Colonic mucosa (tissue), 4 donors: Measurements from ENCODE around the gene PARP3. TPM values are rescaled to one million over a fixed set of nuclear protein-coding genes. Genes with fewer than 3 reads are reported as not detected.

ENCODE experiments used
- DNase-seq: peaks from one replicate; pipeline ENCODE4 v3.0.0-alpha.2; 2020
- H3K27ac ChIP-seq: fragments of 200-600 bp; one replicate; pipeline ENCODE4 v1.8.0; 2021
- H3K27me3 ChIP-seq: fragments of 200-600 bp; one replicate; pipeline ENCODE4 v1.8.0; 2021
- H3K36me3 ChIP-seq: fragments of 200-600 bp; one replicate; pipeline ENCODE4 v1.8.0; 2021
- H3K4me1 ChIP-seq: fragments of 200-600 bp; one replicate; pipeline ENCODE4 v1.8.0; 2021; ENCODE audit warnings: mild to moderate bottlenecking
- H3K4me3 ChIP-seq: fragments of 200-600 bp; one replicate; pipeline ENCODE4 v1.8.0; 2021
- H3K9ac ChIP-seq, 2 donors: one replicate each; pipeline ENCODE4 v1.7.0; 2013; ENCODE audit warnings: control low read depth in 2 of 2, low read depth in 2 of 2, low read length in 2 of 2
- H3K9me3 ChIP-seq: fragments of 200-600 bp; one replicate; pipeline ENCODE4 v1.8.0; 2021
- CTCF ChIP-seq: fragments of 200-600 bp; IDR thresholded peaks from one replicate; pipeline ENCODE4 v1.8.0; 2022; ENCODE audit warnings: antibody characterized with exemption, mild to moderate bottlenecking
- intact Hi-C: fragments of 100-400 bp; cut with DNase I; formaldehyde crosslinking; loops from one replicate; pipeline ENCODE4 v1.14.1; 2022
- total RNA-seq, 2 donors: library from RNA; stranded (reverse); fragmentation: NEBNext Ultra II Directional in 1 of 2; extraction: Animal tissue kit (Norgen Biotek cat#: 25700) in 1 of 2; gene quantifications; one replicate each; pipeline ENCODE4 v1.2.1, GENCODE V29; 2021
- donor health status: healthy.
- donor health status: DM: no; HTN: no; CAD: no.
- donor health status: DM: no; HTN: no; CAD: no.

The PARP3 gene
- total RNA-seq, 2 donors from 2014 or later: 17.0 to 18.0 TPM

GRCh38 chr3:51974963-51975851 is 33.0 kb downstream of the PARP3 start, which contains the start of gene ABHD14A:
TSS of gene ABHD14A (plus strand) at chr3:51975064. CDS start at chr3:51975136, 72 bp downstream.
- no peak for TF ChIP-seq CTCF
- Histone ChIP-seq H3K9ac (peak within 1 kb of the TSS; percentile 75 to 94), H3K9me3 (no peaks in the 10 kb centered on the region), H3K4me3 (peak within 1 kb of the TSS; percentile 81), H3K27ac (peak within 1 kb of the TSS; percentile 95), H3K36me3 (no peaks in the 10 kb centered on the region), H3K27me3 (no peaks in the 10 kb centered on the region), H3K4me1 (no peaks in the 10 kb centered on the region)
- DNase-seq: peak; percentile 88
- intact Hi-C loops: no loop called here

GRCh38 chr3:51975852-51976549 is 33.8 kb downstream of the PARP3 start:
- Histone ChIP-seq H3K4me3 (peak overlapping the region; percentile 81), H3K9ac (peak overlapping the region in 1 of 2 donors; percentile 94), H3K9me3 (no peaks in the 10 kb centered on the region), H3K4me1 (no peaks in the 10 kb centered on the region), H3K36me3 (no peaks in the 10 kb centered on the region), H3K27ac (no peak overlapping the region), H3K27me3 (no peaks in the 10 kb centered on the region)
- DNase-seq: peak; percentile 81
- intact Hi-C loops: no loop called here
- TF ChIP-seq CTCF: no peak

DNA sequence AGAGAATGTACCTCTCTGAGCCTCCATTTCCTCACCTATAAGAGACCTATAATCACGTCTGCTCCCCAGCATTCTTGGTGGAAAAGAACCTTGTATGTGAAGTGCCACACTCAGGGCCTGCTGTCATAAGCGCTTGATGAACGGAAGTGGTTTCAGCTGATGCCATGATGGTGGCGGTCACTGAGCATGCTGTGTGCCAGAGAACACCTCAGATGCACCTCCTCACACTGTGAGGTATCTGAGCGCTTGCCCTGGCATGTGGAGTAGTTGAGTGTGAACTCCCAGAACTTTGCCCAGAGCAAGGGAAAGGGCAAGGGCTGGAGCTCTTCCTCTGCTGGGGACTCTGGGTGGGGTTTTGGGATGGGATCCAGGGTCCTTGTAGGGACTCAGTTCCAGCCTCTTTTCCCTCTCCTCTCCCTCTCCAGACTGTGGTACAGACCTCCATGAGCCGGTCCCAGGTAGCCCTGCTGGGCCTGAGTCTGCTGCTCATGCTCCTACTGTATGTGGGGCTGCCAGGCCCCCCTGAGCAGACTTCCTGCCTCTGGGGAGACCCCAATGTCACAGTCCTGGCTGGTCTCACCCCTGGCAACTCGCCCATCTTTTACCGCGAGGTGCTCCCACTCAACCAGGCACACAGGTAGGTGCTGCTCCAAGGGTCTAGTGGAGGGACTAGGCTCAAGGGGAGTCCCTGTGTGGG is 35.4 kb downstream of the PARP3 start:
- DNase-seq: no peak
- no peak overlapping the region for H3K4me3 ChIP-seq
- H3K9ac ChIP-seq: no peak overlapping the region
- no peak overlapping the region for H3K27ac ChIP-seq
- H3K4me1 ChIP-seq: peaks cover 6% of the 10 kb centered on the region
- no peaks in the 10 kb centered on the region for H3K36me3 ChIP-seq
- intact Hi-C loops: no loop called here
- no peak for TF ChIP-seq CTCF
- no peaks in the 10 kb centered on the region for H3K9me3 ChIP-seq
- no peaks in the 10 kb centered on the region for H3K27me3 ChIP-seq

- Histone ChIP-seq H3K4me1 (peaks cover 6% of the 10 kb centered on the region), H3K36me3 (no peaks in the 10 kb centered on the region), H3K9ac (no peak overlapping the region), H3K27me3 (no peaks in the 10 kb centered on the region), H3K27ac (no peak overlapping the region), H3K9me3 (no peaks in the 10 kb centered on the region), H3K4me3 (no peak overlapping the region)
- intact Hi-C loops: no loop called here
- TF ChIP-seq CTCF: no peak
- no peak for DNase-seq
Measured at GRCh38 chr3:51978143-51978502, 36.0 kb downstream of the PARP3 start.

GRCh38 chr3:51980253-51980652 is 38.1 kb downstream of the PARP3 start:
- no peaks in the 10 kb centered on the region for H3K27me3 ChIP-seq
- no peaks in the 10 kb centered on the region for H3K36me3 ChIP-seq
- no peaks in the 10 kb centered on the region for H3K9me3 ChIP-seq
- no peak for DNase-seq
- TF ChIP-seq CTCF: no peak
- intact Hi-C loops: no loop called here
- H3K27ac ChIP-seq: no peak overlapping the region
- no peak overlapping the region for H3K4me3 ChIP-seq
- no peak overlapping the region for H3K9ac ChIP-seq
- peaks cover 13% of the 10 kb centered on the region for H3K4me1 ChIP-seq
